ENCODE data around the gene KDM4C. TPM values are rescaled to one million over a fixed set of nuclear protein-coding genes. Genes with fewer than 3 reads are reported as not detected.

Gene KDM4C
- total RNA-seq, 1 donor from 2014 or later, result 18.2 TPM

- FAIRE-seq (no peak), DNase-seq (ENCODE audit: low read depth) (no peak)
- Histone ChIP-seq H3K4me2 (ENCODE audit: low read length) (no peak overlapping the region), H4K20me1 (ENCODE audit: insufficient read depth, low read length) (no peaks in the 10 kb centered on the region), H3K27me3 (ENCODE audit: insufficient read depth, low read length) (no peaks in the 10 kb centered on the region), H3K9me3 (ENCODE audit: insufficient read depth, low read depth, low read length) (no peaks in the 10 kb centered on the region), H3K4me1 (ENCODE audit: insufficient read depth, low read length) (no peaks in the 10 kb centered on the region), H2AFZ (ENCODE audit: low read depth, low read length) (no peak overlapping the region), H3K27ac (ENCODE audit: low read depth, low read length) (no peak overlapping the region), H3K9ac (ENCODE audit: low read length) (no peak overlapping the region), H3K4me3 (ENCODE audit: insufficient read depth, low read depth, low read length) (no peak overlapping the region), H3K79me2 (ENCODE audit: insufficient read depth, low read length) (no peaks in the 10 kb centered on the region), H3K36me3 (ENCODE audit: insufficient read depth, low read length) (peaks cover 3% of the 10 kb centered on the region)
- no peaks in the 10 kb centered on the region for H3K9me3 Mint-ChIP-seq (ENCODE audit: unreplicated experiment)
- H3K27ac Mint-ChIP-seq (ENCODE audit: unreplicated experiment), result no peak overlapping the region
- H3K36me3 Mint-ChIP-seq (ENCODE audit: low read depth, unreplicated experiment), result no peaks in the 10 kb centered on the region
- H3K27me3 Mint-ChIP-seq (ENCODE audit: low read depth, unreplicated experiment), result no peaks in the 10 kb centered on the region
- TF ChIP-seq EZH2 (IDR thresholded peaks at IDR 0.05; ENCODE audit: insufficient read depth, low read length), result no peak
- TF ChIP-seq, protein P1, sequence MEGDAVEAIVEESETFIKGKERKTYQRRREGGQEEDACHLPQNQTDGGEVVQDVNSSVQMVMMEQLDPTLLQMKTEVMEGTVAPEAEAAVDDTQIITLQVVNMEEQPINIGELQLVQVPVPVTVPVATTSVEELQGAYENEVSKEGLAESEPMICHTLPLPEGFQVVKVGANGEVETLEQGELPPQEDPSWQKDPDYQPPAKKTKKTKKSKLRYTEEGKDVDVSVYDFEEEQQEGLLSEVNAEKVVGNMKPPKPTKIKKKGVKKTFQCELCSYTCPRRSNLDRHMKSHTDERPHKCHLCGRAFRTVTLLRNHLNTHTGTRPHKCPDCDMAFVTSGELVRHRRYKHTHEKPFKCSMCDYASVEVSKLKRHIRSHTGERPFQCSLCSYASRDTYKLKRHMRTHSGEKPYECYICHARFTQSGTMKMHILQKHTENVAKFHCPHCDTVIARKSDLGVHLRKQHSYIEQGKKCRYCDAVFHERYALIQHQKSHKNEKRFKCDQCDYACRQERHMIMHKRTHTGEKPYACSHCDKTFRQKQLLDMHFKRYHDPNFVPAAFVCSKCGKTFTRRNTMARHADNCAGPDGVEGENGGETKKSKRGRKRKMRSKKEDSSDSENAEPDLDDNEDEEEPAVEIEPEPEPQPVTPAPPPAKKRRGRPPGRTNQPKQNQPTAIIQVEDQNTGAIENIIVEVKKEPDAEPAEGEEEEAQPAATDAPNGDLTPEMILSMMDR (IDR thresholded peaks at IDR 0.05; ENCODE audit: insufficient read depth, low read depth, low read length), result no peak
- H3K4me1 Mint-ChIP-seq (ENCODE audit: low read depth, unreplicated experiment), result peaks cover 10% of the 10 kb centered on the region
- no peak overlapping the region for H3K4me3 Mint-ChIP-seq (ENCODE audit: unreplicated experiment)
Measured at GRCh38 chr9:6895754-6896153, 138.0 kb downstream of the KDM4C start.

GRCh38 chr9:6896562-6896961 lies 138.8 kb downstream of the KDM4C start:
- peaks cover 3% of the 10 kb centered on the region for H3K36me3 ChIP-seq (ENCODE audit: insufficient read depth, low read length)
- no peaks in the 10 kb centered on the region for H3K9me3 ChIP-seq (ENCODE audit: insufficient read depth, low read depth, low read length)
- no peak overlapping the region for H3K27ac ChIP-seq (ENCODE audit: low read depth, low read length)
- Mint-ChIP-seq H3K4me3 (ENCODE audit: unreplicated experiment) (no peak overlapping the region), H3K4me1 (ENCODE audit: low read depth, unreplicated experiment) (peaks cover 10% of the 10 kb centered on the region), H3K9me3 (ENCODE audit: unreplicated experiment) (no peaks in the 10 kb centered on the region), H3K27me3 (ENCODE audit: low read depth, unreplicated experiment) (no peaks in the 10 kb centered on the region), H3K27ac (ENCODE audit: unreplicated experiment) (no peak overlapping the region), H3K36me3 (ENCODE audit: low read depth, unreplicated experiment) (no peaks in the 10 kb centered on the region)
- DNase-seq (ENCODE audit: low read depth) (no peak), FAIRE-seq (no peak)
- no peak overlapping the region for H3K4me2 ChIP-seq (ENCODE audit: low read length)
- TF ChIP-seq, protein P1 (IDR thresholded peaks at IDR 0.05; ENCODE audit: insufficient read depth, low read depth, low read length), result no peak
- TF ChIP-seq EZH2 (IDR thresholded peaks at IDR 0.05; ENCODE audit: insufficient read depth, low read length), result no peak
- no peaks in the 10 kb centered on the region for H3K27me3 ChIP-seq (ENCODE audit: insufficient read depth, low read length)
- H2AFZ ChIP-seq (ENCODE audit: low read depth, low read length), result no peak overlapping the region
- H3K9ac ChIP-seq (ENCODE audit: low read length), result no peak overlapping the region
- H3K4me1 ChIP-seq (ENCODE audit: insufficient read depth, low read length), result no peaks in the 10 kb centered on the region
- H3K79me2 ChIP-seq (ENCODE audit: insufficient read depth, low read length), result no peaks in the 10 kb centered on the region
- H4K20me1 ChIP-seq (ENCODE audit: insufficient read depth, low read length), result no peaks in the 10 kb centered on the region
- H3K4me3 ChIP-seq (ENCODE audit: insufficient read depth, low read depth, low read length), result no peak overlapping the region

- no peak overlapping the region for H3K27ac Mint-ChIP-seq (ENCODE audit: unreplicated experiment)
- DNase-seq (ENCODE audit: low read depth) (no peak), FAIRE-seq (no peak)
- Histone ChIP-seq H3K9me3 (ENCODE audit: insufficient read depth, low read depth, low read length) (no peaks in the 10 kb centered on the region), H3K4me3 (ENCODE audit: insufficient read depth, low read depth, low read length) (no peak overlapping the region), H3K4me2 (ENCODE audit: low read length) (no peak overlapping the region), H3K36me3 (ENCODE audit: insufficient read depth, low read length) (peaks cover 3% of the 10 kb centered on the region), H3K9ac (ENCODE audit: low read length) (no peak overlapping the region), H3K4me1 (ENCODE audit: insufficient read depth, low read length) (no peaks in the 10 kb centered on the region), H2AFZ (ENCODE audit: low read depth, low read length) (no peak overlapping the region), H3K79me2 (ENCODE audit: insufficient read depth, low read length) (no peaks in the 10 kb centered on the region), H3K27me3 (ENCODE audit: insufficient read depth, low read length) (no peaks in the 10 kb centered on the region), H3K27ac (ENCODE audit: low read depth, low read length) (no peak overlapping the region), H4K20me1 (ENCODE audit: insufficient read depth, low read length) (no peaks in the 10 kb centered on the region)
- TF ChIP-seq EZH2 (IDR thresholded peaks at IDR 0.05; ENCODE audit: insufficient read depth, low read length), result no peak
- TF ChIP-seq, protein P1 (IDR thresholded peaks at IDR 0.05; ENCODE audit: insufficient read depth, low read depth, low read length), result no peak
- no peaks in the 10 kb centered on the region for H3K27me3 Mint-ChIP-seq (ENCODE audit: low read depth, unreplicated experiment)
- no peak overlapping the region for H3K4me3 Mint-ChIP-seq (ENCODE audit: unreplicated experiment)
- no peaks in the 10 kb centered on the region for H3K9me3 Mint-ChIP-seq (ENCODE audit: unreplicated experiment)
- no peaks in the 10 kb centered on the region for H3K36me3 Mint-ChIP-seq (ENCODE audit: low read depth, unreplicated experiment)
- H3K4me1 Mint-ChIP-seq (ENCODE audit: low read depth, unreplicated experiment), result peaks cover 10% of the 10 kb centered on the region
Measured at GRCh38 chr9:6897207-6897822, 139.5 kb downstream of the KDM4C start.
